ENCODE results near the gene CCM2L.
"Not testable (repeated sequence)": the region's sequence is repeated elsewhere in the genome, so short reads cannot be mapped to it uniquely, and the experiment has no call there.

Gene CCM2L

DNA sequence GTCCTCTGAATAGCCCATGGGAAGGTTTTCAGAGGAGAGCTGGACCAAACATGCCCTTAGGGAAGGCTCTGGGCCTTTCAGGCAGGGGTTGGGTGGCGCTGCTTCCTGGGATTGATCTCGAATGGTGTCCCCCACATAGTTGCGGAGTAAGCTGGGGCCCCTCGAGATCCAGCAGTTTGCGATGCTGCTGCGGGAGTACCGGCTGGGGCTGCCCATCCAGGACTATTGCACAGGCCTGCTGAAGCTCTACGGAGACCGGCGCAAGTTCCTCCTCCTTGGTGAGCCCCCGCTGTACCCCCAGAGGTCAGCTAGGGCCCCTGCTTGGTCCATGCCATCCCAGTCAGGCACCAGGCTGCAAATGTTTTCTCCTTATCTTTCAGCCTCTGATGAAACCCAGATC lies 19.3 kb downstream of the CCM2L start:
- DNase-seq (ENCODE audit: low read depth), result no peak

DNA sequence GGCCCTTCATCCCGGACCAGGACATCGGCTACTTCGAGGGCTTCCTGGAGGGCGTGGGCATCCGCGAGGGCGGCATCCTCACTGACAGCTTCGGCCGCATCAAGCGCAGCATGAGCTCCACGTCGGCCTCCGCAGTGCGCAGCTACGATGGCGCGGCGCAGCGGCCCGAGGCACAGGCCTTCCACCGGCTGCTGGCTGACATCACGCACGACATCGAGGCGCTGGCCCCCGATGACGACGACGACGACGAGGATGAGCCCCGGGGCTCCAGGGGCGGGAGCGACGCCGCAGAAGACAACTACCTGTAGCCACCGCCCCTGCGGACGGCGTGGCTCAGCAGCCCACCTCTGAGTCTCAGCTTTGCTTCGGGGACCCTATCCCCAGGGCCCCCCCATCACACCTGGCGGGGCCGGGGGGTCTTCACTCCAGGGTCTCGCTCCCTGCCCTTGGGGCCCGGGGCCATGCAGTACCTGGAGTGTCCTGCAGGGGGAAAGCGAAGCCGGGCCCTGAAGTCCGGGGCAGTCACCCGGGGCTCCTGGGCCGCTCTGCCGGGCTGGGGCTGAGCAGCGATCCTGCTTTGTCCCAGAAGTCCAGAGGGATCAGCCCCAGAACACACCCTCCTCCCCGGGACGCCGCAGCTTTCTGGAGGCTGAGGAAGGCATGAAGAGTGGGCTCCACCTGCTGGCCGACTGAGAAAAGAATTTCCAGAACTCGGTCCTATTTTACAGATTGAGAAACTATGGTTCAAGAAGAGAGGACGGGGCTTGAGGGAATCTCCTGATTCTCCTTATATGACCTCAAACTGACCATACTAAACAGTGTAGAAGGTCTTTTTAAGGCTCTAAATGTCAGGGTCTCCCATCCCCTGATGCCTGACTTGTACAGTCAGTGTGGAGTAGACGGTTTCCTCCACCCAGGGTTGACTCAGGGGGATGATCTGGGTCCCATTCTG lies 21.0 kb downstream of the CCM2L start:
- DNase-seq (ENCODE audit: low read depth), result peak; percentile 22

DNA sequence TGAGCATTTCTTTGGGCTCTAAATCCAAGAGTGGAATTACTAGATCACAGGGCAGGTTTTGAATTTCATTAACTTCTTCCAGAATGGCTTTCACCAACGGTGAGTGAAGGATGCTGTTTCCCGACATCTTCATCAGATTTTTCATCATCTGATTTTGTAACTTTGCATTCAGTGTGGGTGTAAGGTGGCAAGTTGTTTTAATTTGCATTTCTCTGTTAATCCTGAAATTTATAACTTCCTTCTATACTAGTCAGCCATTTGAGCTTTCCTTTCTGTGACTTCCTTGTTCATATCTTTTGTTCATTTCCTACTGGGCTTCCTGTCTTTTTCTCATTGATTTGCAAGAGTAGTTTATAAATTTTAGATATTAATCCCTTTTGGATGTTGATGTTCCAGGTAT lies 23.1 kb downstream of the CCM2L start:
- no peak for DNase-seq (ENCODE audit: low read depth)

DNA sequence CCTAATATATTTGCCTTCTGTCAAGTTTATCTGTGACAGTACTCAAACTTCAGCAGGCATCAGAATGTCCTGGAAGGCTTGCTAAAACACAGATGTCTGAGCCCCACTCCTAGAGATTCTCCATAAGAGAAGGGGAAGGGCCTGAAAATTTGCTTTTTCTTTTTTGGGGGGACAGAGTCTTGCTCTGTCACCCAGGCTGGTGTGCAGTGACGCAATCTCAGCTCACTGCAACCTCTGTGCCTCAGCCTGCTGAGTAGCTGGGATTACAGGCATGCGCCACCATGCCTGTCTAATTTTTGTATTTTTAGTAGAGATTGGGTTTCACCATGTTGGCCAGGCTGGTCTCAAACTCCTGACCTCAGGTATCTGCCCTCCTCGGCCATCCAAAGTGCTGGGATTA lies 23.5 kb downstream of the CCM2L start:
- DNase-seq (ENCODE audit: low read depth), result not testable (repeated sequence)

DNA sequence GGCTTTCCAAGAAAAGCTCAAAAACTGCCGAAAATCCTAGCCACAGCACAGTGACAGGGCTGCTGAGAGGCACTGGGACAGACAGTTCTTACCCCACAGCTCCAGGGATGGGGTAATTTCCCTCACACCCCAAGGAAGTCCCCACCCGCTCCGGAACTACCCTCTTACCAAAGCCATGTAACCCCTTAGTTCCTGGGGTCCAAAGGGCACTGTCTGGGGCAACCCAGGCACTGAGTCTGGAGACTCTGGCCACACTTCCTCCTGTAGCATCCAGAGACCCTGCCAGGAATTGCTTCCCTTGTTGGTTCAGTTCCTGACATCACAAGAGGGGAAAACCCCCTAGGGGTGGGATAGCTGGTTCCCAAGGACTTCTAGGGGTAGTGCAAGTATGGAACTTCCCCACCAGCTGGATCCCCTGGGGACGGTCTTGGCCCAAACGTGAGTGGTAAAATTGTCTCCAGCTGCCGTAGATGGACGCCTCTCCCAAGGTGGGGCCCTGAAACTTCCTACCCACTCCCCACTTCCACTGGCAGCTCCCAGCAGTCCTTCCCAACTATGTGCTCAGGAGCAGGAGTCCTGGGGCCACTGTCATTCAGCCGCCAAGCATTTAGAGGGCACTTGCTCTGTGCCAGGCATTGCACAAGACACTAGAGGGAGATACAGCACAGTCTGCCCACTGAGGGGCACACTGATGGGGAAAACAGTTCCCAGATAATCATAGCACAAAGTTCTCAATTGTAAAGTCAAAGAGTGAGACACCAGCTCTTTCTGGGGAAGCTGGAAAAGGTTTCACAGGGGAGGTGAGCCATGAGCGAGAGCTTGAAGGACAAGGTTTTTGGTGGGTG lies 24.6 kb downstream of the CCM2L start:
- no peak for DNase-seq (ENCODE audit: low read depth)

DNA sequence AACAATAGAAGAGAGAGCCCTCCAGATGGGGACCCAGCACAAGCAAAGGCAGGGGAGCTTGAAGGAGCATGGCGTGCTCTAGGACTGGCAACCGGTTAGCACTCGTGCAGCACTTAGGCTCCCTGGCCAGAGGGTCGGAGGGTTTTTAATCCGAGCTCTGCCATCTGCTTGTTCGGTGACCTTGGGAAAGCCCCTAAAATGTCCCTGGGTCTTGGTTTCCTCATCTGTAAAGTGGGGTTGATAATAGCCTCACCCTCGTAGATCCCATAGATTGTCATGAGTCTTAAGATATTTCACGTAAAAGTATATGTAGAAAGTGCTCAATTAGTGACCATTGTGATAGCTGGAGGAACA lies 25.2 kb downstream of the CCM2L start:
- DNase-seq (ENCODE audit: low read depth), result no peak

DNA sequence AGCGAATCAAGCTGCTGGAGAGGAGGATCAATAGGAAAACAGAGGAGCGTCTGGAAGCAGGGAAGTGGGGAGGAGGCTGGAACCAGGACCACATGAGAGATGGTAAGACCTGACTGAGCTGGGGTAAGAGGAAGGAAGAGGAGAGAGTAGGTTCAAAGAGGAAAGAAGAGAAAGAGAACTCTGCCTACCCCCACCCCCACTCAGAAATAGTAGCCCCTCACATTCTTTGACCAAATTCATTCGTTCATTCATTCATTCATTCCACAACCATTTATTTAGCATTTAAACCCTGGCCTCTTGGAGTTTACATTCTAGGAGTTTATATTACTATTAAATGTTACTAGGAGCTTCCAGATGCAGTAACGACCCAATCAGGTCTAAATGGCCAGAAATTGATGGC lies 26.0 kb downstream of the CCM2L start:
- no peak for DNase-seq (ENCODE audit: low read depth)

DNA sequence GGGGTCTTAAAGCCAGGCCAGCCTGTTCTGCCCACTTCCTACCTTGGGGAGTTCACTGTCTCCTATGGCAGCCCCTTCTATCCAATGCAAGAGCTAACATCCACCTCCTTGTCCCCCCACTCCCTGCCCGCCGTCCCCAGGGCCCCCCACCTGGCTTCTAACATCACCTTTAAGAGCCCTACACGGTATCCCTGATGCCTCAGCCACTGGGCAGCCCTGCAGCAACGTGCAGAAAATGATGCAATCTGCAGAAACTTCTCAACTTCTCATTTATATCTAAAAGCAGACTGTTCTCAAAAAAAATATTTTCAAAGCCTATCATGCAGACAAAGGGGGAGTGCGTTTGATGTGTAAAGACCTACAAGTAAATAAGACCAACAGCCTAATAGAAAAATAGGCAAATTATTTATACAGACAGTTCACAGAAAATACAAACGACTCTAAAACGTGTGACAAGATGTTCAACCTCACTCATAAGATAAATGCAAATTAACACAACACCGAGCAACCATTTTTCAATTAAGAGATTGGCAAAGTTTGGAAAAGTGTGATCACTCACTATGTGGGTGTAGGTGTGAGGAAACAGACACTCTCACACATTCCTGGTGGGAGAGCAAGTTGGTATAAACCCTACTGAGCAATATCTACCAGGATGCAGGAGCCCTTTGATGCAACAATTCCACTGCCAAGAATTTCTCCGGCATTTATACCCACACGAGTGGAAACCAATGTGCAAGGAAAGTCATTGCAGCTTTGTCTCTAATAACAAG lies 26.7 kb downstream of the CCM2L start:
- no peak for DNase-seq (ENCODE audit: low read depth)

DNA sequence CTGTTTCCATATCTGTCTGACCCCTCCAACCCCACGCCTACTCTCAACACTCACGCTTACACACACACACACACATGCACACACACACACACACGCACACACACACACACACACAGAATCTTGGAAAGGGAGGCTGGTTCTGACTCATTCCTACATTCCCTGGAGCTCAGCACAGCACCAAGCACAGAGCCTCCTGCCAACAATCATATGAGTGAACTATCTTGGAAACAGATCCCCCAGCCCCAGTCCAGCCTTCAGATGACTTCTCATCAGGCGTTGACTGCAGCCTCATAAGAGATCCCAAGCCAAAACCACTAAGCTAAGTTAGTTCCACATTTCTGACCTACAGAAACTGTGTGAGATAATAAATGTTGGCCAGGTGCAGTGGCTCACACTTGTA lies 27.7 kb downstream of the CCM2L start:
- DNase-seq (ENCODE audit: low read depth), result peak; percentile 18

DNA sequence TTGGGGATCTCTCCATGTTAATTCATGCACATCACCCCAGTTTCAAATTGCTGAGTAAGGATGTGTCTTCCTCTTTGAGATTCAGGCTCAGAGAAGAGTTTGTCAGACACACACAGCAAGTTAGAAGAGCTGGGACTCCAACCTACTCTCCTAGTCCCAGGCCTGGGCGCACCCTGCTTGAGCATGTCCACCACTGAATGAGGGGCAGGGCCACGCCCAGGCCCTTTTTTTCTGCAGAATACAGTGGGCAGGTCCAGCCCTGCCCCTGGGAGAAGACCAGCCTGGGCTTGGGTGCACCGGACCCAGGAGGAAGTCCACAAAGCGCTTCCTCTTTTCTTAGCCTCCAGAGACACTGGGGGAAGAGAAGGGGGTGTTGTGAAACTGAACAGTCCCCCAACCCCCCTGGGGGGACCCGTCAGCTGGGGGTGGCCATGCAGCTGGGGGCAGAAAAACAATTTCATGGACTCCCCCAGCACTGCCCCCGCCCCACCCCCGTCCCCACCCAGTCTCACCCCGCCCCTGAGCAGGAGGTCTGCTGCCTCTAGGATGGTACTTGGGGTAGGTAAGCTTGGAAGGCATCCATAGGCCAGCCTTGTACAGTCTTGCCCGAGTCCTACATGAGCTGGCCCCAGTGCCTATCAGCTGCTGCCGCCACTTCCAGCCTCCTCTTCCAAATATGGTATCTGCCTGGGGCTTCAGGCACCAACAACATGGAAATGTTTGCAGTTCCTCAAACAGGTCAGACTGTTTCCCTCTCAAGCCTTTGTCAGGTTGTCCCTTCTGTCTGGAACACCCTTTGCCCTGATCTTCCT lies 30.1 kb downstream of the CCM2L start:
- no peak for DNase-seq (ENCODE audit: low read depth)

DNA sequence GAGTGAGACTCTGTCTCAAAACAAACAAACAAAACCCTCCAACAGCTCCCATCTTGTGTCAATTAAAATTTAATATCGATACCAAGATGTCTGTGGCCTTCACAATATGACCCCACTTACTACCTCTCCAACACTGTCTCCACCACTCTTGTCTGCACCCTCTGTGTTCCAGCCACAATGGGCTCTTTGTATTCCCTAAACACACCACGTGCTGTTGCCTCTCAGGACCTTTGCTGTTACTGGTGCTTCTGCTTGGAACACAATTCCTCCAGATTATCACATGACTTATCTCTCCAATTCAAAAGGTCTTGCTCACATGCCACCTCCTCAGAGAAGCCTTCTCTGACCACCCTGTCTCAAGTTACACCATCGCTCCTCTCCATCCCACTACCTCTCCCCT lies 35.8 kb downstream of the CCM2L start:
- DNase-seq (ENCODE audit: low read depth), result no peak

DNA sequence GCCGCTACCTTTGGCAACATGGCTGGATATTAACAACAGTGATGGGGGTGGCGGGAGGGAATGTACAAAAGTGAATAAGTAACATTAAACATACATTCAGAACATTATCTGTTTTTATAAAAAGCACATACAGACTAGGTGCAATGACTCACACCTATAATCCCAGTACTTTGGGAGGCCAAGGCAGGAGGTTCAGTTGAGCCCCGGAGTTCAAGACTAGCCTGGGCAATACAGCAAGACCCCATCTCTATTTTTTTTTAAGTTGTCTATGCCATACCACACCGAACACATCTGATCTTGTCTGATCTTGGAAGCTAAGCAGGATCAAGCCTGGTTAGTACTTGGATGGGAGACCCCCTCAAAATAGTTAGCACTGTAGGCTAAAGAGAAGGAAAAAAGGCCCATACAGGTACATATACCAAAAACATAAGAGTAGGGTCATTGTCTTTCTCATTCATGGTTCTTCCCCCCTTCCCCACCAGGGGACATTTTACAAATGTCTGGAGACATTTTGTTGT lies 40.1 kb downstream of the CCM2L start:
- DNase-seq (ENCODE audit: low read depth), result no peak

DNA sequence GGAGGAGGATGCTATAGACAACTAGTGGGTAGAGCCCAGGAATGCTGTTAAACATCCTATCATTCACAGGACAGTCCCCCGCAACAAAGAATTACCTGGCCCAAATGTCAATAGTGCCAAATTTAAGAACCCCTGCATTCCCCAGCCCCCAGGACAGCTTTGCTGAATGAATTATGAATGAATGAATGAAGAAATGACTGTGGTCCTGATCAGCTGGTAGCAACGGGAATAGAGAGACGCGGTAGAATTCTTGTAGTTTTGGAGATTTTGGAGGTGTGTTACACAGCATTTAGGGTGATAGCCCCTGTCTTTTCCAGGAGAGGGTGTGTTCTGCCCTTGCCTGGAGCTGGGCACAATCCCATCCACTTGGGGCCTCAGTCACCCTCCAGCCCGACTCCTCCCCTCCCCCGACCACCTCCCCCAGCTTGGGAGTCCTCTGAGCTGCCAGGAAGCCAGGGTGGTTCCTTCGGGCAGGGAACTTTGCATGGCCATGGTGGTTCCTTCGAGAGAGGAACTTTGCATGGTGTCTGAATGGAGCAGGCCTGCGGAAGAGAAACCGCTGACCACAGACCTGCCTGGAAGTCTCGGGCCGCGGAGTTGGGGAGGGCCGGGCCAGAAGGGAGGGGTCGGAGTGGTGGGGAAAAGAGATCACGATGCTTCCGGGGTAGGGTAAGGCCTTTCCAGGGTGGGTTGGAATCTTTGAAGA lies 40.8 kb downstream of the CCM2L start:
- DNase-seq (ENCODE audit: low read depth), result no peak

DNA sequence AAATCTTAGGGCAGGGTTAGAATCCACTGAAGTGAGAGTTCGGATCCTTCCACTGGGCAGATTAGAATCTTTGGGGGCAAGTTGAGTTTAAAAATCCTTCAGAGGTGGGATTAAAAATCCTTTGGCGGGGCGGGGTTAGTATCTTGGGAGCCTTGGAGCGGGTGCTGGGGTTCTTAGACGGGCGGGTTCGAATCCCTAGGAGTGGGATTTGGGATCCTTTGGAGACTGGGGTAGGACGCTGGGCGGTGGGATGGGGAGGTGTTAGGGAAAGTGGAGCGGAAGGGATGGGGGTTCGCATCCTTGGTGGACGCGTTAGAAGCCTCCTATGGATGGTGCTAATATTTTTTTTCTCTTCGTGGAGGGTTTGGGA lies 41.5 kb downstream of the CCM2L start:
- DNase-seq (ENCODE audit: low read depth), result no peak

DNA sequence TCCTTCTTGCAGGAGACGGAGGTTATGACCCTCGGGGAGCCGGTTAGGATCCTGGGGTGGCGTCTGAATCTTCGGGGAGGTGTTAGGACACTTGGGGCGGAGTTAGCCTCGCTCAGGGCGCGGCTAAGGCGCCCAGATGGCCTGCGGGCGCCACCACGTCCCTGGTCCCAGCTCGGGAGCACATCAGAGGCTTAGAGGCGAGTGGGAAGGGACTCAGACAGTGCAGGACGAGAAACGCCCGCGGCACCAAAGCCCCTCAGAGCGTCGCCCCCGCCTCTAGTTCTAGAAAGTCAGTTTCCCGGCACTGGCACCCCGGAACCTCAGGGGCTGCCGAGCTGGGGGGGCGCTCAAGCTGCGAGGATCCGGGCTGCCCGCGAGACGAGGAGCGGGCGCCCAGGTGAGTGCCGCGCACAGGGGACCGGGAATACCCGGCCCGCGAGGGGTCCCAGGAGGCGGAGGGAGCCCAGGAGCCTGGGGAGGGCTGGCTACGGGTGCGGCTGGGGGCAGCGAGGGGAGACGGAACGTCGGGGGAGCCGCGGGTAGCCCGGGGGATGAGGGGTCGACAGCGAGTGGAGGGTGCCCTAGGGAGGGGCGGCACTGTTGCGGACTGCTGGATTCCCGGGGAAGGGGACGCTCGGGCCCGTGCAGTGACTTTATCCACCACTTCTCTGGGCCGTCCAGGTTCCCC lies 42.0 kb downstream of the CCM2L start, which contains the start of gene HCK:
TSS of gene HCK (plus strand) at position 153 of the 688 bp plus-strand sequence.
- DNase-seq (ENCODE audit: low read depth), result no peak

DNA sequence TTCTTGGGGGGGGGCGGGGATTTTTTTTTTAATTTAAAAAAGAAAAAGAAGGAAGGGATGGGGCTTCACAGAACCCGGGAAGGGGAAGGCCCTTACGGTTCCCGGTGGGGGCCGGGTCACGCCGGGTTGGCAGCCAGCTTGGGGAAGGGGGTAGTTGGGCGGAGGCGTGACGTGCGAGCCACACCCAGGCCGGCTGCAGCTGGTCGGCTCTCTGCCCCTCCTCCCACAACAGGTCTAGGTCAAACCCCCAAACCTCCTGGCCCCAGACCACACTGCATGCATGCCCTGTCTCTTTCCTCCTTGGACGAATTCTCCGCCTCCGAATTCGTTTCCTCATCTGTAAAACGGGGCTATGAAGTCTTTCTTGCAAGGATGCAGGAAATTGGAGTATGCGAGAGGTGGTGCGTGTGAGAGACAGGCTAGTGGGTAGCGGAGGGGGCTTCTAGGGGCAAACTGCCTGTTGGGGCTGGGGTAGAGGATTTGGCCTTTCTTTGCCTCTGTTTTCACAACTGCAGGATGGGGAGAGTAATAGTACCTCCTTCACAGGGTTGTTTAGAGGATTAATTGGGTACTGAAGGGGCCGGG lies 42.6 kb downstream of the CCM2L start:
- no peak for DNase-seq (ENCODE audit: low read depth)

DNA sequence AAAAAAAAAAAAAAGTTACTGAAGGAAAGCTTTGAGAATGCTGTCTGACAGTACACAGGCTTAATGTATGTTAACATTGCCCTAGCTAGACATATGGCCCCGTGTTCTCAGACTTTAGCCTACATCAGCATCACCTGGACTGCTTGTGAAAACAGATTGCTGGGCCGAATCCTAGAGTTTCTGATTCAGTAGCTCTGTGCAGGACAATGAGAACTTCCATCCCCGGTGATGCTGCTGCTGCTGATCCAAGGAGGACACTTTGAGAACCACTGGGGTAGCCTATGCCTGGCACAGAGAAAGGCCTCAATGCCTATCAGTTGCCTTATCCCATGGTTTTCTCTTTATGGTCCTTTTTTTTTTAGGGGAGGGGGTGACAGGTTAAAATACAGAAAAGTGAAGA lies 43.4 kb downstream of the CCM2L start:
- DNase-seq (ENCODE audit: low read depth), result no peak

DNA sequence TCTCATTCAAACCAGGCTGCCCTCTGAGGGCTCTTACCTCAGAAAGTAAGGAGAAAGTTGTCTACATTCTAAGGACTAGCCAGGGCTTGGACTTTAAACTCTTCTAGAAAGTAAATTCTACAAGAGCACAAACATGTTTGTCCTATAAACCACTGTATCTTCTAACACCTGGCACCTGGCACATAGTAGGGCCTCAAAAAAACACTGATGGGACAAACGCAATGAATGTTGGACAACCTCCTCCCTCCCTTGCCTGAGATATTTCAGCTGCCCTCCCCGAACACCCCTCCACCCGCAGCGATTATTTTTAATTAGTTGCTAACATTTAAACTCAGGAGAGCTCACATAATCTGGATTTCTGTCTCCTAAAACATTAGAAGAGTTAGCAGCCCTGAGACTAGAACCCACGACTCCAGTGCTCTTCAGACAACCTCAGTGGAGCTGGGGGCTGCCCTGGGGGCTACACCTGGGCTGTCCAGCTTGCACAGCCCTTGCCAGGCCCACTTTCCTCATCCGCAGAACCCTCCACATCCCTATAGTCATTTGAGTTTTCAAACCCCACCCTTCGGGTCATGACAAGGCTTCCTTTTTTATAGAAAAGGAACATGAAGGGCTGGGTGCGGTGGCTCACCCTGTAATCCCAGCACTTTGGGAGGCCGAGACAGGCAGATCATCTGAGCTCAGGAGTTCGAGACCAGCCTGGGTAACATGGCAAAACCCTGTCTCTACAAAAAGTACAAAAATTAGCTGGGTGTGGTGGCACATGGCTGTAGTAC lies 46.7 kb downstream of the CCM2L start:
- no peak for DNase-seq (ENCODE audit: low read depth)

DNA sequence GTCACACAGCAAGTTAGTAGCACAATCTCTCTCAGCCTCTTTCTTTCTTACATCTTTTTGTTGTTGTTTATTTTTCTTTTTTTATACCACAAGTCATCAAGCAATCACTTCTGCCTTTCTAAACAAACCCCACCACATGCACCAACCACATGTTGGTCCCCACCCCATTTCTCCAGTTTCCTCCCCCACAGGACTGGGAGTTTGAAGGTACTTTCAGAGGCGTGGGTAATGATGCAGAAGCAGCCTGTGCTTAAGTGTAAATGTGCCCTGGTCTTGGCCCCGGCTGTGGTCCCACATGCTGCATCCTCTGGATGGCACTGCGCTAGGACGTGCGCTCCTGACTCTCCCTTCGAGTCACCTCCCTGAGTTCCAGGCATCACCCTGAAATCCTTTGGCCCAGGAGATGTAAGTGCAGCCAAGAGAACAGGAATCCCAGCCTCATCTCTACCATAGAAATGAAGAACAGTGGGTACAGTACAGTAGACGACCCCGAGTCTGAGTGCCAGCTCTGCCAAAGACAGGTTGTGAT lies 47.5 kb downstream of the CCM2L start:
- no peak for DNase-seq (ENCODE audit: low read depth)
